ENCODE results near the gene FYN.

- TF ChIP-seq POLR2A (IDR thresholded peaks at IDR 0.05) (no peak), CTCF (IDR thresholded peaks at IDR 0.05) (no peak)
These were observed 7.2 kb downstream of the FYN start for GRCh38 chr6:111865909-111866546.
